Subcutaneous abdominal adipose tissue (tissue), 5 donors: ENCODE results near the gene VDAC2.

ENCODE experiments used
- H3K27ac ChIP-seq: one replicate; pipeline ENCODE4 v1.7.0; 2013; ENCODE audit warnings: low read depth, mild to moderate bottlenecking, inconsistent platforms, low read length, moderate library complexity
- H3K27me3 ChIP-seq, 5 donors: one replicate each; pipeline ENCODE4 v1.7.0; 2013; ENCODE audit warnings: low read length in 5 of 5, inconsistent platforms in 1 of 5; ENCODE audit not compliant: control insufficient read depth in 5 of 5, insufficient read depth in 4 of 5
- H3K36me3 ChIP-seq, 5 donors: one replicate each; pipeline ENCODE4 v1.7.0; 2013; ENCODE audit warnings: low read length in 5 of 5; ENCODE audit not compliant: control insufficient read depth in 5 of 5, insufficient read depth in 5 of 5
- H3K4me1 ChIP-seq, 5 donors: one replicate each; pipeline ENCODE4 v1.7.0; 2013; ENCODE audit warnings: low read length in 5 of 5, mild to moderate bottlenecking in 3 of 5, moderate library complexity in 1 of 5; ENCODE audit not compliant: control insufficient read depth in 5 of 5, insufficient read depth in 5 of 5
- H3K4me3 ChIP-seq, 5 donors: one replicate each; pipeline ENCODE4 v1.7.0; 2013; ENCODE audit warnings: low read length in 5 of 5, low read depth in 1 of 5
- H3K9ac ChIP-seq, 5 donors: one replicate each; pipeline ENCODE4 v1.7.0; 2013; ENCODE audit warnings: low read length in 5 of 5, mild to moderate bottlenecking in 4 of 5, moderate library complexity in 3 of 5
- H3K9me3 ChIP-seq, 5 donors: one replicate each; pipeline ENCODE4 v1.7.0; 2013; ENCODE audit warnings: low read length in 5 of 5; ENCODE audit not compliant: control insufficient read depth in 5 of 5
- donor health status: healthy.
- donor health status: healthy.
- donor health status: healthy.
- donor health status: healthy.
- donor health status: healthy.

The VDAC2 gene

DNA sequence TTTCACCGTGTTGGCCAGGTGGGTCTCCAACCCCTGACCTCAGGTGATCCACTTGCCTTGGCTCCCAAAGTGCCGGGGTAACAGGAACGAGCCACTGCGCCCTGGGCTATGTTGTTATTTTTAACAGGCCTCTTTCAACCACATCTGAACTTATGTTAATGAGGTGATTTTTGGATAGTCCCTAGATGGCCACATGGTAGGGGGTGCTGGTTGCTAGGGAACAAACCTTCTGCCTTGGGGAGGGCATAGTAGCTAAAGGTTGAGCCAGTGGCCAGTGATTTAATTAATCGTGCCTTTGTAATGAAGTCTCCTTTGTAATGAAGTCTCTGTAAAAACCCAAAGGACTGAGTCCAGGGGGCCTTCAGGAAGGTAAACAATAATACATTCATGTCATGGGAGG, 16.1 kb downstream of the VDAC2 start:
- Histone ChIP-seq H3K4me1 (peaks cover 7 to 50% (median 36%) of the 10 kb centered on the region in 5 donors), H3K27me3 (no peaks in the 10 kb centered on the region), H3K4me3 (no peak overlapping the region), H3K27ac (peak overlapping the region; percentile 84), H3K36me3 (peaks cover 38 to 76% (median 48%) of the 10 kb centered on the region in 5 donors), H3K9ac (peak overlapping the region in 3 of 5 donors; percentile 37 to 57 (median 41)), H3K9me3 (no peaks in the 10 kb centered on the region)

DNA sequence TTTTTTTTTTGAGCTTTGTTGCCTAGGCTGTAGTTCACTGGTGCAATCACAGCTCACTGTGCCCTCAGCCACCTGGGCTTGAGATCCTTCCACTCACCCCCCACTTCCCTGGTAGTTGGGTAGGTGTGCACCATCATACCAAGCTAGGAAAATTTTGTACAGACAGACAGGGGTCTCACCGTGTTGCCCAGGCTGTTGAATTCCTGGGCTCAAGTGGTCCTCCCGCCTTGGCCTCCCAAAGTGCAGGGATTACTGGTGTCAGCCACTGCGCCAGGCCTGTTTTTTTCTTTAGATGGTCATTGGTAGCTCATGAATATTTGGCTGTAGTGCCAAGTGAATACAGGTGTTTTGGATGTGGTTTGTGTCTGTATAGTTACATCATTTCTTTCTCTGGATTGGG, 17.7 kb downstream of the VDAC2 start:
- H3K4me1 ChIP-seq: peaks cover 7 to 46% (median 36%) of the 10 kb centered on the region in 5 donors
- H3K27me3 ChIP-seq: no peaks in the 10 kb centered on the region
- peaks cover 31 to 73% (median 44%) of the 10 kb centered on the region in 5 donors for H3K36me3 ChIP-seq
- peak overlapping the region; percentile 65 for H3K27ac ChIP-seq
- H3K9me3 ChIP-seq: no peaks in the 10 kb centered on the region
- no peak overlapping the region for H3K9ac ChIP-seq
- H3K4me3 ChIP-seq: no peak overlapping the region

DNA sequence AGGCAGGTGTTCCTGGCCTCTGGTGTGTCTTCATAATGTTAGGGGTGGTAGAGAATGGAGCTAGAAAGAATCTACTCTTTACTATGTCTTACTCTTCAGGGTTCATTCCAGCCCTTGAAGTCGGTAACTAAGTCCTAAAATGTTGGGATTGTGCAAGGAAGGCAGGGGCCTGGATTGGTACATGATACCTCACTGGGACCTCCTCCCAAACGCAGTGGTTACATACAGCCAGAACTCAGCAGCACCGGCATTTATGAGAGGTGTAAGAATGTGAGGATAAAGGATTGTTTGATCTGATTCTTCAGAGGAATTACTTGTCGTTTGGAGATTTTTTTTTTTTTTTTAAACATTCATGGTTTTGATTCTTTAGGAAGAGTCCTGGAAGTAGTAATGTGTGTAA, 18.2 kb downstream of the VDAC2 start:
- Histone ChIP-seq H3K9me3 (no peaks in the 10 kb centered on the region), H3K27ac (peak overlapping the region; percentile 65), H3K4me1 (peaks cover 7 to 41% (median 34%) of the 10 kb centered on the region in 5 donors)

DNA sequence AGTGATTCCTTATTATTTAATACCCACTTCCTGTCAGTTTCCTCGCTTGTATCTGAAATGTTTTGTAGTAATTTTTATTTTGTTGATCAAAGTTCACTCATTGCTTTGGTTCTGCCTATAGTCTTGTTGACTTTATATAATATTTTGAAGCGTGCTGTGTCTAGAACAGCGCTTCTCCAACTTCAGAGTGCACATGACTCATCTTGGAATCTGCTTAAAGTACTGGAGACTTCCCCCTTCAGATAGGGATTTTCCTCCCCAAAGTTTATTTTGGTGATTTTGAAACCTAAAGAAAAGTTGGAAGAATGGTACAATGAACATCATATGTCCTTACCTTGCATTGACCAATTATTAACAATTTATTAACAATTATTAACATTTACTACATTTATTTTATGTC, 19.4 kb downstream of the VDAC2 start:
- peak overlapping the region; percentile 65 for H3K27ac ChIP-seq
- peak overlapping the region in 1 of 5 donors; percentile 40 for H3K9ac ChIP-seq
- H3K4me3 ChIP-seq: no peak overlapping the region
- H3K4me1 ChIP-seq: peaks cover 4 to 39% (median 35%) of the 10 kb centered on the region in 5 donors
- no peaks in the 10 kb centered on the region for H3K27me3 ChIP-seq
- H3K9me3 ChIP-seq: no peaks in the 10 kb centered on the region
- peaks cover 24 to 58% (median 34%) of the 10 kb centered on the region in 5 donors for H3K36me3 ChIP-seq

More for the DNA sequence above, 18.2 kb downstream of the VDAC2 start:
- Histone ChIP-seq H3K9ac (peak overlapping the region in 1 of 5 donors; percentile 47), H3K36me3 (peaks cover 27 to 68% (median 38%) of the 10 kb centered on the region in 5 donors), H3K27me3 (no peaks in the 10 kb centered on the region), H3K4me3 (no peak overlapping the region)

DNA sequence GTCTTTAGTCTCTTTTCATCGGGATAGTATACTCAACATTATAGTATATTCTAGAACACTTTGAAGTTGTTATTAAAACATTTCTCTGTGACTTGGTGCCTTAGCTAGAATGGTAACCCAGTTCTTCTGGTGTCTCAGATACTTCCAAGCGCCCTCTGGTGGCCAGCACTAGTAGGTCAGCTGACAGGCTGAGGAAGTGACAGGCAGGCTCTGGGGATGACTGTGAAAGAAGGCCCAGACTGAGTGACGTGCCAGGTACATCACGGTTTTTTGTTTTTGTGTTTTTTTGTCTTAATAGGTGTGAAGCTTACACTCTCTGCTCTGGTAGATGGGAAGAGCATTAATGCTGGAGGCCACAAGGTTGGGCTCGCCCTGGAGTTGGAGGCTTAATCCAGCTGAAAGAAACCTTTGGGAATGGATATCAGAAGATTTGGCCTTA, 20.0 kb downstream of the VDAC2 start:
- Histone ChIP-seq H3K27me3 (no peaks in the 10 kb centered on the region), H3K27ac (peak overlapping the region; percentile 65), H3K9me3 (no peaks in the 10 kb centered on the region), H3K36me3 (peaks cover 24 to 55% (median 34%) of the 10 kb centered on the region in 5 donors), H3K4me1 (peaks cover 4 to 38% (median 34%) of the 10 kb centered on the region in 5 donors), H3K9ac (no peak overlapping the region), H3K4me3 (no peak overlapping the region)

DNA sequence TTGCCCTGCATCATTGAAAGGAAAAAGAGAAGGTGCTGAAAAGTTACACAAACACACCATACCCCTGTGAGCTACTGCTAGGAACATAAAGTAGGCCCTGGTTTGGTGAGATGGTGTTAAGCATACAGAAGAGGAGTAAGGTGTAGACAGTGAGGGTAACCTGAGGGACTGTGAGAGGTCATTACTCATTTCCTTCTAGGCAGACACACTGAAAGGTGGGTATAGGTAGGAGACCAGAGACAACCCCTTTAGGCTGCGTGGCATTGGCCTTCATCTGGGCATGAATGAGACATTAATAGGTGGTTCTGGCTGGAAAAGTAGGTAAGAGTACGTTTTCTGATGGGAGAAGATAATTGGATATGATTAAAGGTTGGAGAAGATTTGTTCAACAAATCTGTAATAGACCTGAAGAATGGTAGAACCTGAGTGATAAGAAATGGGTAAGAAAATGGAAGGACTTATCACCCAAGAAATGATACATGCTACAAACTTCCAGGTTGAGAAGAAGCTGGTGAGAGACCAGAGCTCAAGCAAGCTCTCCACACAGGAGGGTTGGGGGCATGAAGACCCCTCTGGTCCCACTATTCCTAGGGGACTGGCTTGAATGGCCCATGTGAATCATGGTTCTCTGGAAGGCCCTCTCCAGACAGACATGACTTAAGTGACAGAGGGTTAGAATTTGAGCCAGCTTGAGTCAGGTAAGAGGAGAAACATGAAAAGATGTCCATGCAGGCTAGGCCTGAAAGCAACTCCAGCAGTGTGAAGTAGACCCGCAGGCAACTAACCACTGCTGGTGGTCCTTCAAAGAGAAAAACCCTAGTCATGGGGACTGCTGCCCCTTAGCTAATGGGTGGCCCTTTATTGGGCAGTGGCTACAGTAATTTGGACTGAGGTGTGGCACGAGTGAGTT, 21.3 kb downstream of the VDAC2 start:
- no peak overlapping the region for H3K9ac ChIP-seq
- H3K4me3 ChIP-seq: no peak overlapping the region
- peaks cover 0 to 29% (median 24%) of the 10 kb centered on the region in 5 donors for H3K4me1 ChIP-seq
- H3K27me3 ChIP-seq: no peaks in the 10 kb centered on the region
- peaks cover 24 to 45% (median 34%) of the 10 kb centered on the region in 5 donors for H3K36me3 ChIP-seq
- no peaks in the 10 kb centered on the region for H3K9me3 ChIP-seq
- no peak overlapping the region for H3K27ac ChIP-seq

DNA sequence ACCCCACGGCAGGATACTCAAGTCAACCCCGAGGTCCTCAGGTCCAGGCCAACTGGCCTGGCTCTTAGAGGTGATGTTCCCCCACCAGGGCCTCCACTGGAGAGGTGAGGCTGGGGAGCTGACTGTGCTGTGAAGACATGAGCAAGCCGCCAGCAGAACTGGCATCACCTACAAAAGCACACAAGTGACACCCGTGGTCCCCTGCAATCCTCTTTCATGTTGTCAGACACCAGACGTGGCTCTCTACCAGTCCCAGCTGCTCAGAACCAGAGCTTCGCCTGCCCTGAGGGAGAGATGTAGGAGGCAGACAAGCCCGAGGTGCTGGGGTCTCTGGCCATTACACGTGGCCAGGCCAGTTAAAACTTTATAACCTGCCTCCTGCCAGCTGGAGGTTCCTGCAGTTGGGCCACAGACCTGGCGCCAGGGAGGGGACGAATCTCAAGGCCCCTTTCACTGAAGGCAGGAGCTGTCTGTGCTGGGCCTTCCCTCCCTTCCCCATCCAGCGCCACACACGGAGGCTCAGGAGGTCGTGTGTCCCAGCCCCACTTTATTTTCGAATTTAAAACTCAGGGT, 22.9 kb downstream of the VDAC2 start:
- Histone ChIP-seq H3K4me3 (peak overlapping the region in 1 of 5 donors; percentile 80), H3K9me3 (no peaks in the 10 kb centered on the region), H3K27ac (peak overlapping the region; percentile 70), H3K9ac (peak overlapping the region in 3 of 5 donors; percentile 2 to 62 (median 8)), H3K4me1 (peaks cover 0 to 22% (median 18%) of the 10 kb centered on the region in 5 donors), H3K36me3 (peaks cover 23 to 39% (median 30%) of the 10 kb centered on the region in 5 donors), H3K27me3 (no peaks in the 10 kb centered on the region)

DNA sequence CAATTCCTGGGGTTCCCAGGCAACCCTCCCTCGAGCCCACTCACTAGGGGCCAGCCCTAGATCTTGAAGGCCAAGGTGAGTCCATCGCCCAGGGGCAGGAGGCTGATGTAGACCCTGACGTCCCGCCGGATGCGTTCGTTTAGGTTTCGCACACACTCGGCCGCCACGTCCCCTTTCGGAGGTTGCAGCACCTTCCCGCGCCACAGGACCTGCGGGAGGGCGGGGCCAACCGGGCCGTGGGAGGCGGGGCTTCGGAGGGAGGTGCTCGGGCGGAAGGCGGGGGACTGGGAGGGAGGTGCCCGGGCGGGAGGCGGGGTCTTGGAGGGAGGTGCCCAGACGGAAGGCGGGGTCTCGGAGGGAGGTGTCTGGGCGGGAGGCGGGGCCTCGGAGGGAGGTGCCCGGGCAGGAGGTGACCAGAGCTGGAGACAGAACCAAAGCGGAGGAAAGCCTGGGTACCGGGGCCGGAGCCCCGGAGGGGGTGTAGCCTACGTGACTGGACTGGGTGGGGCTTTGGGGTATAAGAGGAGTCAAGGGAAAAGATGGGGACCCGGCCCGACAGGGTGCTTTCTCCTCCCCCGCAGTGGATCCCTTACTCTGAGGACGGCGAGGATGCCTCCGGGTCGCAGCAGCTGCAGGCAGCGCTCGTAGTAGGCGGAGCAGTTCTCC, 23.6 kb downstream of the VDAC2 start:
- Histone ChIP-seq H3K4me3 (peak overlapping the region; percentile 40 to 88 (median 77)), H3K36me3 (peaks cover 21 to 34% (median 24%) of the 10 kb centered on the region in 5 donors), H3K4me1 (peaks cover 0 to 22% (median 16%) of the 10 kb centered on the region in 5 donors), H3K9ac (peak overlapping the region in 4 of 5 donors; percentile 71 to 80 (median 78)), H3K27ac (peak overlapping the region; percentile 70), H3K9me3 (no peaks in the 10 kb centered on the region), H3K27me3 (no peaks in the 10 kb centered on the region)

DNA sequence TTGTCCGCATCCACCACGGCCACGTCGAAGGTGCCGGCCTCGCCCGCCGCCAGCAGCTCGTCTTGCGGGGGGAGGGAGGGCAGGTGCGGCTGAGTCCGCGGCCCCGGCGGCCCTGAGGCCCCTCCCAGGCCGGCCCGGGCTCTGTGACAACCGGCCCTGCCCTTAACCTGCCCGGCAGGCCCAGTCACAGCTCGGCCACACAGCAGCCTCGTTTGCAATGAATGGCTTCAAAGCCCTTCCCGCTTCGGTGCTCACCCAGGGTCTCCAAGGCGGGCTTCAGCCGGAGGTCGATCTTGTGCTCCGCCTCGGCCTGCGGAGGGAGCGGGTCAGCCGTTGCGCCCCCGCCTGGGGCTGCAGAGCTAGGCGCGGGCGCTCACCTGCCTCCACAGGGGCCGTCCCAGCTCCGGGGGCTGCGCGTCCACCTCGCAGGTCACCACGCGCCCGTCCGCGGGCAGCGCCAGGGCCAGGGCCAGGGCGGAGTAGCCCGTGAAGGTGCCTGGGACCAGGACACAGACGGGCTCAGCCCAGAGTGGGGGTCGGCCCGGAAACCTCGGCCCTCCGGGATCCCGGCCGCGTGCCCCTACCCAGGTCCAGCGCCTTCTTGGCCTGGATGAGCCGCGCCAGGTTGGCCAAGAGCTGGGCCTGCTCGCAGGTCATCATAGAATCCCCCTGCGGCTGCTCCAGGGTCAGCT, 24.2 kb downstream of the VDAC2 start:
- Histone ChIP-seq H3K9me3 (no peaks in the 10 kb centered on the region), H3K27ac (peak overlapping the region; percentile 54), H3K4me1 (peaks cover 0 to 22% (median 16%) of the 10 kb centered on the region in 5 donors), H3K36me3 (peaks cover 14 to 30% (median 23%) of the 10 kb centered on the region in 5 donors), H3K9ac (peak overlapping the region in 4 of 5 donors; percentile 71 to 80 (median 78)), H3K27me3 (peaks cover 0 to under 1% (median 0%) of the 10 kb centered on the region in 5 donors), H3K4me3 (peak overlapping the region; percentile 40 to 88 (median 77))
